Hematopoietic multipotent progenitor cell (in vitro differentiated cells): Measurements from ENCODE around the gene DSN1. TPM values are rescaled to one million over a fixed set of nuclear protein-coding genes. Genes with fewer than 3 reads are reported as not detected.
"Not testable (repeated sequence)": the region's sequence is repeated elsewhere in the genome, so short reads cannot be mapped to it uniquely, and the experiment has no call there.

ENCODE experiments used
- DNase-seq, 3 donors: peaks; one replicate each; pipeline ENCODE4 v3.0.0-alpha.2; 2011 to 2015; ENCODE audit warnings: low read depth in 2 of 3, low spot score in 2 of 3
- total RNA-seq: library from RNA; depleted of rRNA; stranded (reverse); fragments of >200 nt; gene quantifications from one replicate; pipeline ENCODE4 v1.2.3, GENCODE V29; 2012

The DSN1 gene, protein sequence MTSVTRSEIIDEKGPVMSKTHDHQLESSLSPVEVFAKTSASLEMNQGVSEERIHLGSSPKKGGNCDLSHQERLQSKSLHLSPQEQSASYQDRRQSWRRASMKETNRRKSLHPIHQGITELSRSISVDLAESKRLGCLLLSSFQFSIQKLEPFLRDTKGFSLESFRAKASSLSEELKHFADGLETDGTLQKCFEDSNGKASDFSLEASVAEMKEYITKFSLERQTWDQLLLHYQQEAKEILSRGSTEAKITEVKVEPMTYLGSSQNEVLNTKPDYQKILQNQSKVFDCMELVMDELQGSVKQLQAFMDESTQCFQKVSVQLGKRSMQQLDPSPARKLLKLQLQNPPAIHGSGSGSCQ
- 10.8 TPM for total RNA-seq

DNA sequence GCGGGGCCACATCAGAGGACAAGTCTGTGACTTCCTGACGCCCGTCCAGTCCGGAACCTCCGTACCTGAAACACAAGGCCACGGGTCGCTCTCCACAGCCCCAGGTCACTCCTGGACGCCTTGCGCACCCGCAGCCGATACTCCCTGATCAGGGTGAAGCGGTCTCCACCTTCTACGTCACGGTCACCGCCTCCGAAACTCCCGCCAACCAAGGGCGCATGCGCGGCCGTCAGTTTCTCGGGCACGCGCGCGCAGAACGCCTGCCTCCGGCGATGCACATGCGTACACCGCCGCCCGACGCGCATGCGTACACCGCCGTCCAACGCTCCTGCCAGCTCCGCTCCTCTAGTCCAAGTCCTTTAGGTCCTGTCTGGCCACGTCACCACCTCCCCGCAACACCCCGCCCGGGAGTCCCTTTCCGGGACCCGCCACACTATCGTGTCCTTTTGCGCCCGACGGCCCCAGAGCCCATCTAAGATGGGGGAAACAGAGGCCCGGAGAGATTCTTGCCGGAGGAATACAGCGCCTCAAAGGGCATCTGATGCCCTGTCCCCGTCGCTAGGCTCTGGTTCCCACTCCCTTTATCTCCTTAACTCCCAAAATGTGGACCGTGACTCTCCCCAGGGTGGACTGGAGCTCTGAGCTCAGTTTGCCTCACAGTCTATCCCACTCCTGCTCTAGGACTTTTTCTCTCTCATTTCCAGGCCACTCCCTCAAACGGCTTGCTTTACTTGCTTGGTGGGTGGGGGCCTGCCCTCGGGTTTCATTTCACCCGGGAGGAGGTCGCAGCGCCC is at the start of gene DSN1:
Gene DSN1 (minus strand): TSS at position 167 of the 794 bp plus-strand sequence. CDS start 2,305 bp downstream, outside the sequence.
- DNase-seq: peak; percentile 96 to 100 (median 96)

GRCh38 chr20:36823121-36823520 is 49.6 kb upstream of the DSN1 start:
- no peak for DNase-seq

DNA sequence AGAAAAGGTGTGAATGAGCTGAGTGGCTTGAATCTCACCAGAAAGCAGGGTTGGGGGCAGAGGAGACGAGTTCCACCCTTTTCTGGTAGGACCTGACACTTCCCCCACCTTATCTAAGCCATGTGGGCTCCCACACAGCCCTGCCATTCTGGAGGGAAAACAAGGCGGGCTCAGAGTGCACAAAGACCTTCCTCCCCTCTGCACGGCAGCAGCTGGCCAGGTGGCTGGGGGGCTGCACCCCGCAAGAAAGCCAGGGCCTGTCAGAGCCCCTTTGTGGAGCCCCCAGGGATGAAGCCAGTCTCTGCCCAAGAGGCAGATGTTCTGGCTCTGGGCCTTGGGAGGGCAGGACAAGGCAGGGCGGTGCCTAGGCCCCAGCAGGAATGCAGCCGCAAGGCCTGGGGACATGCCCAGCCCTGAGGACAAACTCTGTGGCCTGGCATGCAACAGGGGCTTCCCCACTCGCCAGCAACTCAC is 48.4 kb upstream of the DSN1 start:
- no peak for DNase-seq

GRCh38 chr20:36820928-36821327 is 47.4 kb upstream of the DSN1 start:
- DNase-seq: no peak

GRCh38 chr20:36820073-36820472 is 46.5 kb upstream of the DSN1 start:
- no peak for DNase-seq

GRCh38 chr20:36819659-36820058 is 46.1 kb upstream of the DSN1 start:
- no peak for DNase-seq

GRCh38 chr20:36818861-36819260 is 45.3 kb upstream of the DSN1 start:
- DNase-seq: no peak

DNA sequence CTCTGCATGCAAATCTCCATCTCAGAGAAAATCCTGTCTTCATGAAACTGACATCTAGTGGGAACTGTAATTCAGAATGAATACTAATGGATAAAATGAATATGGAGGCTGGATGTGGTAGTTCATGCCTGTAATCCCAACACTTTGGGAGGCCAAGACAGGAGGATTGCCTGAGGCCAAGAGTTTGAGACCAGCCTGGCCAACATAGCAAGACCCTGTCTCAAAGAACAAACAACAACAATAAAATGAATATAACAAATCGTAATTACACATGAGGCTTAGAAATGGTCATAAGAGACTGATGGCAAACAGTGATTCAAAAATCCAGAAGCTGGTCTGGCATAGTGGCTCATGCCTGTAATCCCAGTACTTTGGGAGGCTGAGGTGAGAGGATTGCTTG is 44.6 kb upstream of the DSN1 start:
- no peak for DNase-seq

DNA sequence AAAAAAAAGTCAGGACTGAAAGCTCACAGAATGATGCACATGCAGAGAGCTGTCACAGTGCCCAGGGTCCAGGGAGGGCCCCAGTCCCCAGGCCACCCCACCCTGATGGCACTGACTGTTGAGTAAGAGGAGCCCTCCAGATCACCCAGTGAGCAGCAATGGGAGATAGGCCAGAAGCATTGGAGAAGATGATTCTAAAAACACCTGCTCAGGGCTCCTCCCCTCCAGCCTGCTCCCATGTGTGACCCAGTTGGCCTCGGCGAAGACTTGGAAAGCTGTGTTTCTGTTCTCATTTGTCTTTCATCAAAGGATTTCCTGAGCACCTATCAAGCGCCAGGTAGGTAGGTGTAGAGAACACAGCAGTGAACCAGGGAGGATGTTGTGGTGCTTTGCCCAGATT is 43.9 kb upstream of the DSN1 start:
- no peak for DNase-seq

DNA sequence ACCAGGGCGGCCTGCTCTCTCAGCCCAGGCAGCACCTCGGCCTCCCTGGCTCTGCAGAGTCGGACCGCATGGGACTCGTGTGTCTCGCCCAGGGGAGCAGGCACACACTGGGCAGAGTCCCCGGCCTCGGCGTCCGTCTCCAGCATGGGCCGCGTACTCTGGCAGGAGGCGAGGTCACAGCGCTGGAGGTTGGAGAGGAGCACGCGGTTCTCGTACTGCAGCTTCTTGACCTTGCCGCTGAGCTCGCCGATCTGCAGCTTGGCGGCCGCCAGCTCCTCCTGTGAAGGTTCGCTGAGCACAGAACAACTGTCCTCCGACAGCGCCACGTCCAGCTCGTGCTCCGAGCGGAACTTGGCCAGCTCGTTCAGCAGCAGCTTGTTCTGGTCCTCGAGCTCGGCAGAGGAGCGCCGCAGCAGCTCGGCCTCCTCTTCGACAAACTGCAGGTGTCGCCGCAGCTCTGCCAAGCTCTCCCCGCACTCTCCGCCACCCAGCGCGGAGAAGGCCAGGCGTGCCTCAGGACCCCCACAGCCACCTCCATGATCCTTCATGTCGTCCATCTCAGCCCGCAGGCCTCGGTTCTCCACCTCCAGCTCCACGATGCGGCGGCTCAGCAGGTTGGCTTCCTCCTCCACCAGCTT is 42.0 kb upstream of the DSN1 start:
- no peak for DNase-seq

GRCh38 chr20:36812594-36813463 is 39.3 kb upstream of the DSN1 start:
- DNase-seq: no peak

GRCh38 chr20:36808317-36809257 is 35.0 kb upstream of the DSN1 start:
- peak; percentile 37 to 58 (median 53) for DNase-seq

- no peak for DNase-seq
These were observed 32.5 kb upstream of the DSN1 start for GRCh38 chr20:36806049-36806448.

DNA sequence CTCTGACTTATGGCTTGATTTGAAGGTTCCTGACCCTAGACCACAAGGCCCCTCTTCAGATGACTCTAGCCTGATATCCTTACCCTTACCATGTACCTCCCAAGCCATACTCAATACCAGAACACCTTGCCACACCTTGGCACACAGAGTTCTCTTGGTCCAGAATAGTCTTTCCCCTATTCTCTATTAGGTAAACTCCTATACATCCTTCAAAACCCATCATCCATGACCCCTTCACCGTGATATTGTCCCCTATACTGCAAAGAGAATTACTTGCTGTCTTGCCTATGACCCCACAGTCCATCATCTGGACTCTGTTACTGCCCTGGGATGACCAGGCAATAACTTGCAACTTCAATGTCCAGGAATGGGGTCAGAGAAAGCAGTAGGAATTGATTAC is 31.8 kb upstream of the DSN1 start:
- DNase-seq: no peak

- no peak for DNase-seq
These were observed 30.9 kb upstream of the DSN1 start for GRCh38 chr20:36804425-36804824.

GRCh38 chr20:36802326-36803222 is 29.0 kb upstream of the DSN1 start:
- no peak for DNase-seq

GRCh38 chr20:36800410-36800809 is 26.8 kb upstream of the DSN1 start:
- no peak for DNase-seq

GRCh38 chr20:36799313-36799712 is 25.8 kb upstream of the DSN1 start:
- not testable (repeated sequence) for DNase-seq
